Mesothelial cell of epicardium (in vitro differentiated cells): ENCODE measurements around the gene SEC14L1. TPM values are rescaled to one million over a fixed set of nuclear protein-coding genes. Genes with fewer than 3 reads are reported as not detected.

Experiments used
- DNase-seq, 2 experiments: peaks; one replicate each; pipeline ENCODE4 v3.0.0; 2021; ENCODE audit warnings: low spot score in 2 of 2; ENCODE audit not compliant: unreplicated experiment in 2 of 2
- H3K27ac Mint-ChIP-seq: 2 replicates; pipeline ENCODE4 v1.8.0; 2021; ENCODE audit warnings: mixed read lengths
- H3K27me3 Mint-ChIP-seq: 2 replicates; pipeline ENCODE4 v1.8.0; 2021; ENCODE audit warnings: low read depth, mixed read lengths
- H3K36me3 Mint-ChIP-seq: 2 replicates; pipeline ENCODE4 v1.8.0; 2021; ENCODE audit warnings: mixed read lengths
- H3K4me1 Mint-ChIP-seq: 2 replicates; pipeline ENCODE4 v1.8.0; 2021; ENCODE audit warnings: mixed read lengths
- H3K4me3 Mint-ChIP-seq: 2 replicates; pipeline ENCODE4 v1.8.0; 2021; ENCODE audit warnings: mild to moderate bottlenecking, moderate library complexity, mixed read lengths
- H3K9me3 Mint-ChIP-seq: 2 replicates; pipeline ENCODE4 v1.8.0; 2021; ENCODE audit warnings: mixed read lengths
- CTCF ChIP-seq: fragments of 200-600 bp; sonication (generic); IDR thresholded peaks from one replicate; pipeline ENCODE4 v1.5.0; 2021; ENCODE audit warnings: antibody characterized with exemption; ENCODE audit not compliant: unreplicated experiment
- total RNA-seq: library from RNA; stranded (reverse); gene quantifications from 3 replicates; pipeline ENCODE4 v1.2.1, GENCODE V29; 2021

Gene SEC14L1
- total RNA-seq, 1 donor from 2014 or later = 47.6 TPM

GRCh38 chr17:77210331-77210730, 69.6 kb downstream of the SEC14L1 start:
- Mint-ChIP-seq H3K27me3 (no peaks in the 10 kb centered on the region), H3K4me1 (no peaks in the 10 kb centered on the region), H3K4me3 (no peak overlapping the region), H3K36me3 (peaks cover 44% of the 10 kb centered on the region), H3K27ac (no peak overlapping the region), H3K9me3 (no peaks in the 10 kb centered on the region)
- TF ChIP-seq CTCF = no peak
- DNase-seq = no peak

GRCh38 chr17:77210946-77211541, 70.3 kb downstream of the SEC14L1 start:
- no peak for DNase-seq
- no peaks in the 10 kb centered on the region for H3K4me1 Mint-ChIP-seq

GRCh38 chr17:77211681-77212080, 70.9 kb downstream of the SEC14L1 start:
- DNase-seq = no peak
- Mint-ChIP-seq H3K27ac (no peak overlapping the region), H3K4me1 (no peaks in the 10 kb centered on the region), H3K27me3 (no peaks in the 10 kb centered on the region), H3K36me3 (peaks cover 42% of the 10 kb centered on the region), H3K9me3 (no peaks in the 10 kb centered on the region), H3K4me3 (no peak overlapping the region)
- no peak for TF ChIP-seq CTCF

More at GRCh38 chr17:77210946-77211541, 70.3 kb downstream of the SEC14L1 start:
- Mint-ChIP-seq H3K9me3 (no peaks in the 10 kb centered on the region), H3K27me3 (no peaks in the 10 kb centered on the region), H3K36me3 (peaks cover 44% of the 10 kb centered on the region), H3K4me3 (no peak overlapping the region), H3K27ac (no peak overlapping the region)
- no peak for TF ChIP-seq CTCF

- H3K4me1 Mint-ChIP-seq = no peaks in the 10 kb centered on the region
- H3K4me3 Mint-ChIP-seq = no peak overlapping the region
- no peaks in the 10 kb centered on the region for H3K27me3 Mint-ChIP-seq
Observed at GRCh38 chr17:77212081-77212832, 71.5 kb downstream of the SEC14L1 start.

More at GRCh38 chr17:77212081-77212832, 71.5 kb downstream of the SEC14L1 start:
- H3K27ac Mint-ChIP-seq = no peak overlapping the region
- no peak for TF ChIP-seq CTCF
- no peak for DNase-seq
- peaks cover 39% of the 10 kb centered on the region for H3K36me3 Mint-ChIP-seq
- no peaks in the 10 kb centered on the region for H3K9me3 Mint-ChIP-seq
